Measurements from ENCODE around the gene CDH4.

DNA sequence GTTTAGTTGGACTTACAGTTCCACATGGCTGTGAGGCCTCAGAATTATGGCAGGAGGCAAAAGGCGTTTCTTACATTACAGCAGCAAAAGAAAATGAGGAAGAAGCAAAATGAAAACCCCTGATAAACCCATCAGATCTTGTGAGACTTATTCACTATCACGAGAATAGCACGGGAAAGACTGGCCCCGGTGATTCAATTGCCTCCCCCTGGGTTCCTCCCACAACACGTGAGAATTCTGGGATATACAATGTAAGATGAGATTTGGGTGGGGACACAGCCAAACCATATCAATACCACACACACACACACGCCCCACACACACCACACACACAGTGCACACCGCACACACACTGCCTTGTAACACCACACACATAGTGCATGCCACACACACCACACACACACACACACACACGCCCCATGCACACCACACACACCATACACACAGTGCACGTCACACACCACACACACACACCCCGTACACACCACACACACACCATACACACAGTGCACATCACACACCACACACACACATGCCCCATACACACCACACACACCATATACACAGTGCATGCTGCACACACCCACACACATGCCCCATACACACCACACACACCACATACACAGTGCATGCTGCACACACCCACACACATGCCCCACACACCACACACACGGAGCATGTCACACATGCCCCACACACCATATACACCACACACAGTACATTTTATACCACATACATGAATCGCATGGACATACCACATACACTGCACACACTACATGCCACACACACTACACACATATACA is 503.1 kb downstream of the CDH4 start:
- TF ChIP-seq, protein P1, sequence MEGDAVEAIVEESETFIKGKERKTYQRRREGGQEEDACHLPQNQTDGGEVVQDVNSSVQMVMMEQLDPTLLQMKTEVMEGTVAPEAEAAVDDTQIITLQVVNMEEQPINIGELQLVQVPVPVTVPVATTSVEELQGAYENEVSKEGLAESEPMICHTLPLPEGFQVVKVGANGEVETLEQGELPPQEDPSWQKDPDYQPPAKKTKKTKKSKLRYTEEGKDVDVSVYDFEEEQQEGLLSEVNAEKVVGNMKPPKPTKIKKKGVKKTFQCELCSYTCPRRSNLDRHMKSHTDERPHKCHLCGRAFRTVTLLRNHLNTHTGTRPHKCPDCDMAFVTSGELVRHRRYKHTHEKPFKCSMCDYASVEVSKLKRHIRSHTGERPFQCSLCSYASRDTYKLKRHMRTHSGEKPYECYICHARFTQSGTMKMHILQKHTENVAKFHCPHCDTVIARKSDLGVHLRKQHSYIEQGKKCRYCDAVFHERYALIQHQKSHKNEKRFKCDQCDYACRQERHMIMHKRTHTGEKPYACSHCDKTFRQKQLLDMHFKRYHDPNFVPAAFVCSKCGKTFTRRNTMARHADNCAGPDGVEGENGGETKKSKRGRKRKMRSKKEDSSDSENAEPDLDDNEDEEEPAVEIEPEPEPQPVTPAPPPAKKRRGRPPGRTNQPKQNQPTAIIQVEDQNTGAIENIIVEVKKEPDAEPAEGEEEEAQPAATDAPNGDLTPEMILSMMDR (conservative IDR thresholded peaks at IDR 0.05; ENCODE audit: low read length): no peak
- no peak for TF ChIP-seq EZH2phosphoT487 (IDR thresholded peaks at IDR 0.05; ENCODE audit: borderline replicate concordance, low read depth, low read length)

Measured in OCI-LY7 (cell line).